Measurements from ENCODE around the gene DNER. TPM values are rescaled to one million over a fixed set of nuclear protein-coding genes. Genes with fewer than 3 reads are reported as not detected.
"Not testable (repeated sequence)": the region's sequence is repeated elsewhere in the genome, so short reads cannot be mapped to it uniquely, and the experiment has no call there.

The DNER gene
- total RNA-seq, 1 donor from 2014 or later: 1.2 TPM

- no peak for TF ChIP-seq CTCF (IDR thresholded peaks at IDR 0.05)
- Histone ChIP-seq H3K27me3 (ENCODE audit: low read depth) (no peaks in the 10 kb centered on the region), H3K4me3 (no peak overlapping the region), H3K27ac (no peak overlapping the region), H3K36me3 (no peaks in the 10 kb centered on the region), H3K4me1 (no peaks in the 10 kb centered on the region), H3K9me3 (no peaks in the 10 kb centered on the region)
- ATAC-seq (no peak), DNase-seq (no peak)
- intact Hi-C loops (cut with DNase I): no loop called here
Observed at GRCh38 chr2:229519655-229520430, 194.5 kb downstream of the DNER start.

- DNase-seq (no peak), ATAC-seq (no peak)
- no peaks in the 10 kb centered on the region for H3K36me3 ChIP-seq
- no peaks in the 10 kb centered on the region for H3K4me1 ChIP-seq
- intact Hi-C loops (cut with DNase I): no loop called here
- no peaks in the 10 kb centered on the region for H3K9me3 ChIP-seq
- no peak overlapping the region for H3K27ac ChIP-seq
- no peaks in the 10 kb centered on the region for H3K27me3 ChIP-seq (ENCODE audit: low read depth)
- no peak for TF ChIP-seq CTCF (IDR thresholded peaks at IDR 0.05)
- H3K4me3 ChIP-seq: no peak overlapping the region
Observed at GRCh38 chr2:229514273-229514895, 200.0 kb downstream of the DNER start.

GRCh38 chr2:229511524-229511923, 202.8 kb downstream of the DNER start:
- Histone ChIP-seq H3K9me3 (no peaks in the 10 kb centered on the region), H3K36me3 (no peaks in the 10 kb centered on the region), H3K27ac (no peak overlapping the region), H3K4me1 (no peaks in the 10 kb centered on the region), H3K4me3 (no peak overlapping the region), H3K27me3 (ENCODE audit: low read depth) (no peaks in the 10 kb centered on the region)
- no peak for TF ChIP-seq CTCF (IDR thresholded peaks at IDR 0.05)
- no peak for ATAC-seq
- no peak for DNase-seq
- intact Hi-C loops (cut with DNase I): no loop called here

- H3K4me1 ChIP-seq; ATAC-seq; H3K36me3 ChIP-seq; H3K4me3 ChIP-seq; H3K27me3 ChIP-seq (ENCODE audit: low read depth); DNase-seq; H3K9me3 ChIP-seq; H3K27ac ChIP-seq; intact Hi-C loops (cut with DNase I): not testable (repeated sequence)
Observed at GRCh38 chr2:229506699-229507098, 207.7 kb downstream of the DNER start.

GRCh38 chr2:229501051-229501794, 213.1 kb downstream of the DNER start:
- Histone ChIP-seq H3K4me1 (no peaks in the 10 kb centered on the region), H3K9me3 (peaks cover 10% of the 10 kb centered on the region), H3K27me3 (ENCODE audit: low read depth) (no peaks in the 10 kb centered on the region), H3K27ac (no peak overlapping the region), H3K4me3 (no peak overlapping the region), H3K36me3 (no peaks in the 10 kb centered on the region)
- no peak for TF ChIP-seq CTCF (IDR thresholded peaks at IDR 0.05)
- intact Hi-C loops (cut with DNase I): no loop called here
- ATAC-seq (no peak), DNase-seq (no peak)
